RPMI8226 (cell line): Measurements from ENCODE around the gene MIGA1.

Experiments
- DNase-seq: peaks from one replicate; pipeline ENCODE4 v3.0.0-alpha.2; 2015

MIGA1 gene

GRCh38 chr1:77926561-77927357 lies 147.3 kb downstream of the MIGA1 start:
- DNase-seq: peak; percentile 19

- no peak for DNase-seq
These were observed 148.0 kb downstream of the MIGA1 start for GRCh38 chr1:77927414-77927813.
